ENCODE results near the gene YPEL2. TPM values are rescaled to one million over a fixed set of nuclear protein-coding genes. Genes with fewer than 3 reads are reported as not detected.

The YPEL2 gene
- total RNA-seq, 1 donor from 2014 or later: 52.1 TPM

DNA sequence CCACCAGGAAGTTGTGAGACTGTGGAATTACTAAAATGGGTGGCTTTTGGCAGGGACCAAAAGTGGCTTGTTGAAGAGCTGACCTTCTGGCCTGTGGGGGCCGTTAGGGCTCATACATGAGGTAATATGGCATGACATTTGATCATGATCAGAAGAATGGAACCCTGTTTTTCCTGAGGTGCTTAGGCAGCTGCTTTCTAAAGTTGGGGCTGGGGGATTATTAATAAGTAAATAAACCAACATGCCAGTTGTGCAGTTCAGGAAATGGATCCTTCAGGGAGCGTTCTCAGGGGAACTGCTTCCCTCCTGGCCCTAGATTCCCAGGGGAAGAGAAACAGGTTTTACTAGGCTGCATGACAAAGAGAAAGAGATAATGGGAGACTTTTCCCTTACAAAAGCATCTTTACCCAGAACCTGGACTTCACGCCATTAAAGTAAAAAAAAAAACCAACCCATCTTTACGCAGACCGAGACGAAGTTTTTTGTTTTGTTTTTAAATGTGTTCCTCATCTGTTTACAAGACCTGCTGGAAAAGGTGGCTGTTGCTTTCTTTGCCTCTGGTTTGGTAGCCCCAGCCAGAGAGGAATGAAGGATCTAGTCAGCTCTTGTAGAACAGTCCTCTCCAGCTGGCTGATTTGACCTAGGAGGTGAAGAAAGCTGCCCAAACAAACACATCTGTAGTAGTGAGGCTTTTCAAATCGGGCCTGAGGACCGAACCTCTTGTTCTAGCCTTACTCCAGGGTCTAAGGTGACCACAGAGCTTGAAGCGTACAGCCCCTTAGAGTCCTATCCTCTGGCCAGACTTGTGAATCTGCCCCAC is 22.7 kb downstream of the YPEL2 start:
- Mint-ChIP-seq H3K27ac (ENCODE audit: unreplicated experiment) (peak overlapping the region; percentile 61), H3K27me3 (ENCODE audit: low read depth) (no peaks in the 10 kb centered on the region), H3K4me1 (ENCODE audit: low read depth) (peaks cover 98% of the 10 kb centered on the region), H3K9me3 (ENCODE audit: low read depth) (no peaks in the 10 kb centered on the region), H3K4me3 (ENCODE audit: unreplicated experiment) (no peak overlapping the region), H3K36me3 (ENCODE audit: low read depth) (peaks cover 30% of the 10 kb centered on the region)
- no peak for DNase-seq (ENCODE audit: low spot score)
- TF ChIP-seq, protein P1, sequence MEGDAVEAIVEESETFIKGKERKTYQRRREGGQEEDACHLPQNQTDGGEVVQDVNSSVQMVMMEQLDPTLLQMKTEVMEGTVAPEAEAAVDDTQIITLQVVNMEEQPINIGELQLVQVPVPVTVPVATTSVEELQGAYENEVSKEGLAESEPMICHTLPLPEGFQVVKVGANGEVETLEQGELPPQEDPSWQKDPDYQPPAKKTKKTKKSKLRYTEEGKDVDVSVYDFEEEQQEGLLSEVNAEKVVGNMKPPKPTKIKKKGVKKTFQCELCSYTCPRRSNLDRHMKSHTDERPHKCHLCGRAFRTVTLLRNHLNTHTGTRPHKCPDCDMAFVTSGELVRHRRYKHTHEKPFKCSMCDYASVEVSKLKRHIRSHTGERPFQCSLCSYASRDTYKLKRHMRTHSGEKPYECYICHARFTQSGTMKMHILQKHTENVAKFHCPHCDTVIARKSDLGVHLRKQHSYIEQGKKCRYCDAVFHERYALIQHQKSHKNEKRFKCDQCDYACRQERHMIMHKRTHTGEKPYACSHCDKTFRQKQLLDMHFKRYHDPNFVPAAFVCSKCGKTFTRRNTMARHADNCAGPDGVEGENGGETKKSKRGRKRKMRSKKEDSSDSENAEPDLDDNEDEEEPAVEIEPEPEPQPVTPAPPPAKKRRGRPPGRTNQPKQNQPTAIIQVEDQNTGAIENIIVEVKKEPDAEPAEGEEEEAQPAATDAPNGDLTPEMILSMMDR (IDR thresholded peaks at IDR 0.05): no peak

DNA sequence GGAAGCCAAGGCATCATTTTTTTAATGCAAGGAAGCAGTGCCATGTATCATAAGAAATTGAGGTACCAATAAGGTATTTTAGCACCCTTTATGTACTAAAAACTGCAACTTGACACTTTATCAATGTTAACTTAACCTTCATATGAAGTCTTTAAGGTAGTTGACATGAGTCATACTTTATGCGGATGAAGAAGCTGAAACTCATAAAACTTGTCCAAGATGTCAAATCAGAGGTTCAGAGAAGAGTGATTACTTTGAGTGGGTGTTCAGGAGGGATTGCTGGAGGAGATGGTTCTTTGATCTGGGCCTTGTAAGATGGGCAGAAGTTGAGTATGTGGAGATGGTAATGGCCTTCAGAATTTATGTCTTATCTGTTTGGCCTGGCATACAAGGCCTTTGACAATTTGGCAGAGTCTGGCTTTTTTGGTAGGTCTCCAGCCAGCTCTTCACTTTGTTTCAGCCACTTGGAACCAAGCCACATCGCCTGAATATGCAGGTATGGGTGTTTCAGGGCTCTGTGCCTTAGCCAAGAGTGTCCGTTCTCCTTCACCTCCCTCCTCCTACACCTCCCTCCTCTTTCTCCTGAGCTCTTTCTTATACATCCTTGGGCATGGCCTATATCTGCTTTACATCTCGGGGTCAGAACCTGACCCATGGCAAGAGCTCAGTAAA is 23.7 kb downstream of the YPEL2 start:
- peak overlapping the region; percentile 63 for H3K27ac Mint-ChIP-seq (ENCODE audit: unreplicated experiment)
- no peaks in the 10 kb centered on the region for H3K27me3 Mint-ChIP-seq (ENCODE audit: low read depth)
- peaks cover 96% of the 10 kb centered on the region for H3K4me1 Mint-ChIP-seq (ENCODE audit: low read depth)
- TF ChIP-seq, protein P1 (IDR thresholded peaks at IDR 0.05): no peak
- no peak for DNase-seq (ENCODE audit: low spot score)
- no peak overlapping the region for H3K4me3 Mint-ChIP-seq (ENCODE audit: unreplicated experiment)
- no peaks in the 10 kb centered on the region for H3K9me3 Mint-ChIP-seq (ENCODE audit: low read depth)
- H3K36me3 Mint-ChIP-seq (ENCODE audit: low read depth): peaks cover 32% of the 10 kb centered on the region

DNA sequence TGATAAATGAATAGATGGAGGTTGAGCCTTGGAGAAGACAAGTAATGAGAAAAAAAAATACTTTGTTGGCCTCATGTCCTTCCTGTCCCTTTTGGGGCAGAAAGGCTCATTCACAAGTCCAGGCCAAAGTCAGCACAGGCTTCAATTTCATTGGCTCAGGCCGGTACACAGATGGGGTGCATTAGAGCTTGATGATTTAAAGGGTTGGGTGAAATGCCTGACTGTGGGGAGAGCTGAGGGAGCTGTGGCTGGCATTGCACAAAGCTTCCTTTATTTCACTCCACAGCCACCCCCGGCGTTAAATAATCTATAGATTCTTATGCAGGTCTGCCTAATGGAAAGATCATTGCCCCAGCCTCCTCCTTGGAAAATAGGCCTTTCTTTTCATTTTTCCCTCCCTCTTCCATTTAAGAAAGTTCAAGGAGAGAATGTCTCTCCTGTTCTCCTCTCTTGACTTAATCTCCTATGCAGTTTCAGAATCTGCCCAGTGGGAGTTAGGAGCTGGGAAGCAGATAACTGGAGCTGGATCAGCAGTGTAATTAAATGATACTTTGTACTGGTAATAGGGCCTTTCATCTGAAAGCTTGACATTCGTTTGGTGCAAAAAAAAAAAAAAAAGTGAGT is 24.4 kb downstream of the YPEL2 start:
- TF ChIP-seq, protein P1 (IDR thresholded peaks at IDR 0.05): no peak
- no peak overlapping the region for H3K4me3 Mint-ChIP-seq (ENCODE audit: unreplicated experiment)
- peaks cover 35% of the 10 kb centered on the region for H3K36me3 Mint-ChIP-seq (ENCODE audit: low read depth)

DNA sequence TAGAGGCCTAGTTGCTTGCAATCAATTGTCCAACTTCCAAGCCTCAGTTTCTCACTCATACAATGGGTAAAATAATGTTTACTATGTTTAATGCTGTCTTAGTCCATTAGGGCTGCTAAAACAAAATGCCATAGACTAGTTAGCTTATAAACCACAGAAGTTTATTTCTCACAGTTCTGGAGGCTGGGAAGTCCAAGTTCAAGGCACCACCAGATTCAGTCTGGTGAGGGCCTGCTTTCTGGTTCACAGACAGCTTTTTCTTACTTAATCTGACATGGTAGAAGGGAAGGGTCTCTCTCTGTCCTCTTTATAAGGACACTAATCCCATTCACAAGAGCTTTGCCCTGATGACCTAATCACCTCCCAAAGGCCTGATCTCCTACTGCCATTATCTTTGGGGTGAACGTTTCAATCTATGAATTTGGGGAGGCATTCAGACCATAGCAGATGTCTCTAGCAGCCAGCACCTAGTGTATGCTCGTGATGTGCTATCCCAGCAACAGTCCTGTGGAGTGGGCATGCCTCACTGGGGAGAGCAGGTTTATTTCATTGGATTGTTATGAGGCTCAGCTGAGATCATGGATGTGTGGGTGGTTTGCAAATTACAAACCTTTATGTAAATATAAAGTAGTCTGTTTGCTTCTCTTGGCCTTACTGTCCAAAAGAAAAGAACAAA is 25.2 kb downstream of the YPEL2 start:
- H3K27me3 Mint-ChIP-seq (ENCODE audit: low read depth): no peaks in the 10 kb centered on the region
- no peak overlapping the region for H3K4me3 Mint-ChIP-seq (ENCODE audit: unreplicated experiment)
- DNase-seq (ENCODE audit: low spot score): no peak
- H3K36me3 Mint-ChIP-seq (ENCODE audit: low read depth): peaks cover 38% of the 10 kb centered on the region
- TF ChIP-seq, protein P1 (IDR thresholded peaks at IDR 0.05): no peak
- H3K4me1 Mint-ChIP-seq (ENCODE audit: low read depth): peaks cover 92% of the 10 kb centered on the region
- H3K9me3 Mint-ChIP-seq (ENCODE audit: low read depth): no peaks in the 10 kb centered on the region
- H3K27ac Mint-ChIP-seq (ENCODE audit: unreplicated experiment): peak overlapping the region; percentile 88

More for the DNA sequence above, 24.4 kb downstream of the YPEL2 start:
- H3K27me3 Mint-ChIP-seq (ENCODE audit: low read depth): no peaks in the 10 kb centered on the region
- H3K4me1 Mint-ChIP-seq (ENCODE audit: low read depth): peaks cover 94% of the 10 kb centered on the region
- peak overlapping the region; percentile 63 for H3K27ac Mint-ChIP-seq (ENCODE audit: unreplicated experiment)
- no peak for DNase-seq (ENCODE audit: low spot score)
- H3K9me3 Mint-ChIP-seq (ENCODE audit: low read depth): no peaks in the 10 kb centered on the region
